IMR-90 (cell line): ENCODE data around the gene MGAT3. TPM values are rescaled to one million over a fixed set of nuclear protein-coding genes. Genes with fewer than 3 reads are reported as not detected.

Experiments used
- ATAC-seq: fragments of 200-7000 bp; cut with Tn5 transposase; 2 replicates; pipeline ENCODE4 v1.9.1; 2020; ENCODE audit warnings: low read depth, mild to moderate bottlenecking, moderate library complexity
- BruUV-seq: library from RNA; stranded (reverse); fragments of 400-500 nt; replicated peaks from 2 replicates; lab custom pipeline; 2021; lab: Mats Ljungman, UMichigan
- CTCF ChIA-PET: fragments of 300-600 bp; formaldehyde crosslinking; extraction: SDS; loops from one replicate; lab custom pipeline; 2021; ENCODE audit warnings: antibody characterized with exemption; lab: Yijun Ruan, JAX
- POLR2A ChIA-PET: fragments of 300-600 bp; sonication (Branson Sonifier 250); formaldehyde crosslinking; loops from one replicate; lab custom pipeline; 2022; ENCODE audit warnings: antibody characterized with exemption; ENCODE audit not compliant: unreplicated experiment; lab: Charles Lee
- DNase-seq: peaks from one replicate; pipeline ENCODE4 v3.0.0; 2013
- H2AFZ ChIP-seq: replicated peaks from 2 replicates; pipeline ENCODE3; 2013; ENCODE audit warnings: low read length, mild to moderate bottlenecking; ENCODE audit not compliant: poor library complexity
- H2AK5ac ChIP-seq: 2 replicates; pipeline ENCODE4 v1.6.1; 2013; ENCODE audit warnings: low read depth, low read length, inconsistent platforms
- H2AK9ac ChIP-seq: replicated peaks from 2 replicates; pipeline ENCODE3; 2013; ENCODE audit warnings: mild to moderate bottlenecking, low read depth, low read length, moderate library complexity; ENCODE audit not compliant: poor library complexity
- H2BK120ac ChIP-seq: 2 replicates; pipeline ENCODE4 v1.6.1; 2013; ENCODE audit warnings: low read depth, low read length, inconsistent platforms
- H2BK15ac ChIP-seq: 3 replicates; pipeline ENCODE4 v1.6.1; 2013; ENCODE audit warnings: low read depth, low read length, inconsistent platforms
- H2BK20ac ChIP-seq: 2 replicates; pipeline ENCODE4 v1.6.1; 2013; ENCODE audit warnings: low read depth, mild to moderate bottlenecking, inconsistent platforms, low read length, moderate library complexity
- H2BK5ac ChIP-seq: 2 replicates; pipeline ENCODE4 v1.6.1; 2013; ENCODE audit warnings: mild to moderate bottlenecking, low read depth, low read length, inconsistent platforms; ENCODE audit not compliant: poor library complexity, severe bottlenecking
- H3K14ac ChIP-seq: replicated peaks from 2 replicates; pipeline ENCODE4 v1.6.1; 2013; ENCODE audit warnings: low read depth, low read length, inconsistent platforms
- H3K18ac ChIP-seq: 2 replicates; pipeline ENCODE4 v1.6.1; 2013; ENCODE audit warnings: low read depth, low read length, control low read depth
- H3K23ac ChIP-seq: 2 replicates; pipeline ENCODE4 v1.6.1; 2013; ENCODE audit warnings: low read depth, low read length, inconsistent platforms
- H3K27ac ChIP-seq: 2 replicates; pipeline ENCODE4 v1.5.1; 2013; ENCODE audit warnings: mild to moderate bottlenecking, control low read depth, low read length; ENCODE audit not compliant: insufficient read depth
- H3K27me3 ChIP-seq: 2 replicates; pipeline ENCODE4 v1.6.1; 2013; ENCODE audit warnings: low read length; ENCODE audit not compliant: control insufficient read depth, insufficient read depth
- H3K36me3 ChIP-seq: 2 replicates; pipeline ENCODE4 v1.6.1; 2013; ENCODE audit warnings: low read length, mixed read lengths; ENCODE audit not compliant: control insufficient read depth, insufficient read depth
- H3K4ac ChIP-seq: 2 replicates; pipeline ENCODE4 v1.6.1; 2013; ENCODE audit warnings: low read depth, low read length, inconsistent platforms
- H3K4me1 ChIP-seq: 2 replicates; pipeline ENCODE4 v1.6.1; 2013; ENCODE audit warnings: low read length, mixed read lengths; ENCODE audit not compliant: control insufficient read depth, insufficient read depth
- H3K4me2 ChIP-seq: 2 replicates; pipeline ENCODE4 v1.6.1; 2013; ENCODE audit warnings: low read depth, mild to moderate bottlenecking, control low read depth, low read length, moderate library complexity
- H3K4me3 ChIP-seq: 2 replicates; pipeline ENCODE4 v1.5.1; 2013; ENCODE audit warnings: low read depth, mild to moderate bottlenecking, control low read depth, low read length, moderate library complexity; ENCODE audit not compliant: insufficient read depth
- H3K56ac ChIP-seq: 2 replicates; pipeline ENCODE4 v1.6.1; 2013; ENCODE audit warnings: low read length, inconsistent platforms; ENCODE audit not compliant: insufficient read depth; ENCODE audit errors: extremely low read depth
- H3K79me1 ChIP-seq, 2 experiments: 2 replicates each; pipeline ENCODE4 v1.6.1; 2013; ENCODE audit warnings: low read length in 2 of 2, inconsistent platforms in 1 of 2, low read depth in 1 of 2
- H3K9ac ChIP-seq: 2 replicates; pipeline ENCODE4 v1.6.1; 2013; ENCODE audit warnings: low read depth, low read length, control low read depth
- H3K9me1 ChIP-seq: 2 replicates; pipeline ENCODE4 v1.6.1; 2013; ENCODE audit warnings: low read length, inconsistent platforms; ENCODE audit not compliant: insufficient read depth
- H3K9me3 ChIP-seq: 2 replicates; pipeline ENCODE4 v1.6.1; 2013; ENCODE audit warnings: low read length; ENCODE audit not compliant: control insufficient read depth, insufficient read depth
- H4K20me1 ChIP-seq: 2 replicates; pipeline ENCODE4 v1.6.1; 2013; ENCODE audit warnings: low read length, inconsistent platforms; ENCODE audit not compliant: insufficient read depth
- H4K5ac ChIP-seq: 2 replicates; pipeline ENCODE4 v1.6.1; 2013; ENCODE audit warnings: mild to moderate bottlenecking, low read depth, low read length, control low read depth
- H4K8ac ChIP-seq, 2 experiments: 2 replicates each; pipeline ENCODE4 v1.6.1; 2013; ENCODE audit warnings: low read depth in 2 of 2, low read length in 2 of 2, control low read depth in 1 of 2, inconsistent platforms in 1 of 2
- H4K91ac ChIP-seq: 2 replicates; pipeline ENCODE4 v1.6.1; 2013; ENCODE audit warnings: low read depth, low read length, inconsistent platforms; ENCODE audit not compliant: insufficient read depth
- RCOR1 ChIP-seq: IDR thresholded peaks from 2 replicates; pipeline ENCODE4 v1.6.1; 2012; ENCODE audit warnings: mild to moderate bottlenecking, low read length, improper control_type of control experiment; ENCODE audit not compliant: insufficient replicate concordance
- WGBS, 2 experiments: methylation state at CpG; one replicate each; pipeline versions ENCODE4 v1.1.5 to v1.1.7; 2013; ENCODE audit warnings: missing lambda C conversion rate in 2 of 2; ENCODE audit not compliant: insufficient read length in 1 of 2; ENCODE audit errors: extremely low coverage in 2 of 2; 5-methylcytosine and 5-hydroxymethylcytosine counted together
- dilution Hi-C: fragments of 300-500 bp; cut with HindIII; formaldehyde crosslinking; loops from one replicate; pipeline ENCODE4 v1.14.3; 2018; ENCODE audit warnings: low sequenced_read_pairs; ENCODE audit not compliant: unreplicated experiment
- in situ Hi-C: fragments of 300-500 bp; cut with MboI; formaldehyde crosslinking; loops from 3 replicates; pipeline ENCODE4 v1.14.3; 2019; ENCODE audit warnings: low sequenced_read_pairs, inconsistent platforms, mixed read lengths
- intact Hi-C: fragments of 100-400 bp; cut with micrococcal nuclease; formaldehyde crosslinking; loops from 2 replicates; pipeline ENCODE4 v1.10.0; 2022
- polyA plus RNA-seq, 3 experiments: library from polyadenylated mRNA; depleted of rRNA; stranded (reverse); fragments of >200 nt; gene quantifications; 2 replicates each; pipeline ENCODE4 v1.2.3, GENCODE V29; 2012; ENCODE audit warnings: low replicate concordance in 1 of 3
- total RNA-seq: library from RNA; depleted of rRNA; stranded (reverse); fragments of >200 nt; gene quantifications from 2 replicates; pipeline ENCODE4 v1.2.3, GENCODE V29; 2012
- TF ChIP-seq, protein P1 (sequence below): conservative IDR thresholded peaks from 2 replicates; pipeline ENCODE4 v1.5.1; 2012; ENCODE audit warnings: mild to moderate bottlenecking, low read depth, low read length, improper control_type of control experiment

Gene MGAT3
- total and polyA plus RNA-seq, 2 of the 4 experiments (the other 2 are of a cell fraction), result 0.36 to 1.1 TPM

DNA sequence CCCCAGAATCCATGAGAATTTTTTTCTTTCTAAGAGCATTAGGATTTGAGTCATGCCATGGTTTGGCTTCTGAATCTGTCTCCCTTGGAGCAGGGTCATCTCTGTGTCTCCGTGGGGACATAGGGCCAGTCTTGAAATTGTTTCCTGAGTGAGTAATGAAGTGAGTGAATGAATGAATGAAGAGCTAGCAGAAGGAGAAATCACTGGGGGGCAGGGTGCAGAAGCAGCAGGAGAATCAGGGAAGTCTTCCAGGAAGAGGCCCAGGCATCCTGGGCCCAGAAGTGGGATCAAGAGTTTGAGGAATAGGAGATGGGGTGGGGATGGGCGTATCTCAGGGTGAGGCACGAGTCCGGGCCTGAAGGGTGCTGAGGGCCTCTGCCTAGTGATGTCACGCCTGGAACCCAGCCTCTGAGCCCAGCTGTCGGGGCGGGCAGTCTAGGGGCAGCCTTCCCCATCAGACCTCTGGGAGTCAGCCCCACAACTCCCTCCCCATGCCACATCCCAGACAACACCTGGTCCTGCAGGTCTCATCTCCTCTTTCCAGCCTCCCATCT lies 12.5 kb upstream of the MGAT3 start:
- H2BK120ac ChIP-seq, result no peak overlapping the region

More for the DNA sequence above, 12.5 kb upstream of the MGAT3 start:
- no peaks in the 10 kb centered on the region for H3K9me3 ChIP-seq
- dilution Hi-C loops (no loop called here), in situ Hi-C loops (no loop called here), intact Hi-C loops (no loop called here)
- ATAC-seq, result no peak
- H3K14ac ChIP-seq, result no peak overlapping the region
- H2BK20ac ChIP-seq, result no peak overlapping the region
- no peak overlapping the region for H3K18ac ChIP-seq
- no peak overlapping the region for H3K56ac ChIP-seq
- H2BK5ac ChIP-seq, result no peak overlapping the region
- no peak overlapping the region for H3K4me2 ChIP-seq
- no peak overlapping the region for H3K4me3 ChIP-seq
- H3K23ac ChIP-seq, result no peak overlapping the region
- no peak overlapping the region for H3K27ac ChIP-seq
- 75% methylated on average over 4 of the region's 7 CpGs; no CpG with 5 or more reads in 1 of the 2 experiments for WGBS, 2 experiments
- H3K36me3 ChIP-seq, result no peaks in the 10 kb centered on the region
- no TSS peak for BruUV-seq
- H2AFZ ChIP-seq, result no peak overlapping the region
- ChIA-PET CTCF (interaction anchor here (0.6 kb wide), 1 partner anchor 772 kb away, joined by 6 read pairs; no protein-coding TSS in a partner anchor), POLR2A (interaction anchor here (1.0 kb wide), 1 partner anchor 78 kb away, joined by 4 read pairs; no protein-coding TSS in a partner anchor)
- no peak overlapping the region for H3K9ac ChIP-seq
- H2AK9ac ChIP-seq, result no peak overlapping the region
- peaks cover 4% of the 10 kb centered on the region; the same call in 1 of the 2 replicates for H3K27me3 ChIP-seq
- H4K91ac ChIP-seq, result no peak overlapping the region
- DNase-seq, result no peak
- H3K79me1 ChIP-seq, result no peaks in the 10 kb centered on the region
- no peaks in the 10 kb centered on the region for H4K20me1 ChIP-seq
- no peak overlapping the region for H2AK5ac ChIP-seq
- H3K4me1 ChIP-seq, result no peaks in the 10 kb centered on the region
- no peak overlapping the region for H2BK15ac ChIP-seq
- H3K9me1 ChIP-seq, result no peaks in the 10 kb centered on the region
- no peak overlapping the region for H3K4ac ChIP-seq
- H4K8ac ChIP-seq, result no peak overlapping the region
- no peak overlapping the region for H4K5ac ChIP-seq
- TF ChIP-seq RCOR1, result no peak
- TF ChIP-seq, protein P1, sequence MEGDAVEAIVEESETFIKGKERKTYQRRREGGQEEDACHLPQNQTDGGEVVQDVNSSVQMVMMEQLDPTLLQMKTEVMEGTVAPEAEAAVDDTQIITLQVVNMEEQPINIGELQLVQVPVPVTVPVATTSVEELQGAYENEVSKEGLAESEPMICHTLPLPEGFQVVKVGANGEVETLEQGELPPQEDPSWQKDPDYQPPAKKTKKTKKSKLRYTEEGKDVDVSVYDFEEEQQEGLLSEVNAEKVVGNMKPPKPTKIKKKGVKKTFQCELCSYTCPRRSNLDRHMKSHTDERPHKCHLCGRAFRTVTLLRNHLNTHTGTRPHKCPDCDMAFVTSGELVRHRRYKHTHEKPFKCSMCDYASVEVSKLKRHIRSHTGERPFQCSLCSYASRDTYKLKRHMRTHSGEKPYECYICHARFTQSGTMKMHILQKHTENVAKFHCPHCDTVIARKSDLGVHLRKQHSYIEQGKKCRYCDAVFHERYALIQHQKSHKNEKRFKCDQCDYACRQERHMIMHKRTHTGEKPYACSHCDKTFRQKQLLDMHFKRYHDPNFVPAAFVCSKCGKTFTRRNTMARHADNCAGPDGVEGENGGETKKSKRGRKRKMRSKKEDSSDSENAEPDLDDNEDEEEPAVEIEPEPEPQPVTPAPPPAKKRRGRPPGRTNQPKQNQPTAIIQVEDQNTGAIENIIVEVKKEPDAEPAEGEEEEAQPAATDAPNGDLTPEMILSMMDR, result no peak
